ENCODE data around the gene C10orf53. TPM values are rescaled to one million over a fixed set of nuclear protein-coding genes. Genes with fewer than 3 reads are reported as not detected.

C10orf53 gene
- total and polyA plus RNA-seq, 2 donors (not counting 1 experiment from before 2014, with no cell fraction given) = not detected

GRCh38 chr10:49691588-49691987 lies 12.1 kb downstream of the C10orf53 start:
- no peak overlapping the region for H3K4me3 ChIP-seq (replicated peaks in 1 of 4; ENCODE audit: control extremely low read depth in 1 of 4, insufficient read depth in 1 of 4, low read depth in 3 of 4, low read length in 4 of 4)
- H3K36me3 ChIP-seq (ENCODE audit: control insufficient read depth, insufficient read depth, low read length) = no peaks in the 10 kb centered on the region
- no peak for TF ChIP-seq CTCF (conservative IDR thresholded peaks at IDR 0.05 in 1 of 2, IDR thresholded peaks at IDR 0.05 in 1 of 2; ENCODE audit: low read depth in 1 of 2, low read length in 2 of 2)
- TF ChIP-seq EZH2 (IDR thresholded peaks at IDR 0.05; ENCODE audit: low read length, missing control alignments) = no peak
- no peak for DNase-seq (ENCODE audit: low read depth in 2 of 2)
- H2AFZ ChIP-seq (ENCODE audit: low read length) = no peak overlapping the region
- no peak overlapping the region for H3K4me2 ChIP-seq (ENCODE audit: extremely low read depth, insufficient read depth, low read length)
- no peaks in the 10 kb centered on the region for H3K4me1 ChIP-seq (ENCODE audit: control insufficient read depth, extremely low read depth, insufficient read depth, low read length)
- H3K27ac ChIP-seq (ENCODE audit: insufficient read depth, low read length) = no peak overlapping the region
- H3K9ac ChIP-seq (ENCODE audit: insufficient read depth, low read length) = no peak overlapping the region
- peaks cover 34% of the 10 kb centered on the region for H3K27me3 ChIP-seq (ENCODE audit: control insufficient read depth, insufficient read depth, low read length)
- H4K20me1 ChIP-seq (ENCODE audit: control insufficient read depth, extremely low read depth, insufficient read depth, low read length) = no peaks in the 10 kb centered on the region
- H3K79me2 ChIP-seq (ENCODE audit: control insufficient read depth, insufficient read depth, low read length) = no peaks in the 10 kb centered on the region
- no peaks in the 10 kb centered on the region for H3K9me3 ChIP-seq (ENCODE audit: control insufficient read depth, insufficient read depth, low read depth, low read length)

DNA sequence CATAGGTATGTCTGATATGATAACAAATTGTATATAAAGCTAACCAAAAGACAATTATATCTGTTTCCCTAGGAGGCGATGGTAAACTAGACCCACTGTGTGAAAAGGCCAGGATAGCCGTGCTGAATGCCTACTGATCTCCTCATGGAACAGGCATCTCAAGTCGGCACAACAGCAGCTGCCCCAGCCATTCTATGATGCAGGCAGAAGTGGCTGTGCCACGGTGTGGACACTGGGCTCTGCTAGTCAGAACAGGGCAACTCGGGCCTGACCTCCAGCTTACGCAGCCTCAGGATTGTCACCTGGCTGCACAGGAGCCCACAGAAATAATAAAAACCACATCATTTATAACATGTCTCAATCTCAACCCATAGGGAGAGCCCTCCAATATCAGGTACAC lies 15.0 kb downstream of the C10orf53 start:
- Histone ChIP-seq H3K27me3 (ENCODE audit: control insufficient read depth, insufficient read depth, low read length) (peaks cover 20% of the 10 kb centered on the region), H3K9me3 (ENCODE audit: control insufficient read depth, insufficient read depth, low read depth, low read length) (no peaks in the 10 kb centered on the region), H2AFZ (ENCODE audit: low read length) (no peak overlapping the region), H4K20me1 (ENCODE audit: control insufficient read depth, extremely low read depth, insufficient read depth, low read length) (no peaks in the 10 kb centered on the region), H3K9ac (ENCODE audit: insufficient read depth, low read length) (no peak overlapping the region), H3K36me3 (ENCODE audit: control insufficient read depth, insufficient read depth, low read length) (no peaks in the 10 kb centered on the region), H3K79me2 (ENCODE audit: control insufficient read depth, insufficient read depth, low read length) (no peaks in the 10 kb centered on the region), H3K4me3 (replicated peaks in 1 of 4; ENCODE audit: control extremely low read depth in 1 of 4, insufficient read depth in 1 of 4, low read depth in 3 of 4, low read length in 4 of 4) (no peak overlapping the region), H3K4me1 (ENCODE audit: control insufficient read depth, extremely low read depth, insufficient read depth, low read length) (no peaks in the 10 kb centered on the region), H3K27ac (ENCODE audit: insufficient read depth, low read length) (no peak overlapping the region), H3K4me2 (ENCODE audit: extremely low read depth, insufficient read depth, low read length) (no peak overlapping the region)
- no peak for TF ChIP-seq EZH2 (IDR thresholded peaks at IDR 0.05; ENCODE audit: low read length, missing control alignments)
- TF ChIP-seq CTCF (conservative IDR thresholded peaks at IDR 0.05 in 1 of 2, IDR thresholded peaks at IDR 0.05 in 1 of 2; ENCODE audit: low read depth in 1 of 2, low read length in 2 of 2) = no peak
- DNase-seq (ENCODE audit: low read depth in 2 of 2) = no peak

DNA sequence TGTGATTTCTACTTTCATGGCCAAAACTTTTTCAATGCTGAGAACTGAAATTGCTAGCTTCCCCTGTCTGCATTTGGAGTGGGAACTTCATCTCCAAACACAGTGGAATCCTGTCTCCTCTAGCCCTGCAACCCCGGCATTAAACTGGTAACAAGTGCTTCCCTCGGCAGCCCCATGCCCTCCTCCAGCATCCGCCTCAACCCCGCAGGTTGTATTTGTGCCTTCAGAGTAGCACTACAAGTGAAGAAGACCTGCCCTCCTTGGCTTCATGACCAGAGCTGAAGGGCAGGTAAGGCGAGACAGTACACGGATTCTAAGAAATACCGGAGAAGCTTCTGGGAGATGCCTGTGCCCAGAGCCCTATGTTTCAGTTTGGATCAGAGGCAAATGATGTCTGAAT lies 16.9 kb downstream of the C10orf53 start:
- Histone ChIP-seq H3K4me3 (replicated peaks in 1 of 4; ENCODE audit: control extremely low read depth in 1 of 4, insufficient read depth in 1 of 4, low read depth in 3 of 4, low read length in 4 of 4) (no peak overlapping the region), H4K20me1 (ENCODE audit: control insufficient read depth, extremely low read depth, insufficient read depth, low read length) (no peaks in the 10 kb centered on the region), H3K9me3 (ENCODE audit: control insufficient read depth, insufficient read depth, low read depth, low read length) (no peaks in the 10 kb centered on the region), H3K4me1 (ENCODE audit: control insufficient read depth, extremely low read depth, insufficient read depth, low read length) (no peaks in the 10 kb centered on the region), H3K4me2 (ENCODE audit: extremely low read depth, insufficient read depth, low read length) (no peak overlapping the region), H3K36me3 (ENCODE audit: control insufficient read depth, insufficient read depth, low read length) (no peaks in the 10 kb centered on the region), H3K79me2 (ENCODE audit: control insufficient read depth, insufficient read depth, low read length) (no peaks in the 10 kb centered on the region), H2AFZ (ENCODE audit: low read length) (no peak overlapping the region), H3K27me3 (ENCODE audit: control insufficient read depth, insufficient read depth, low read length) (peaks cover 6% of the 10 kb centered on the region), H3K27ac (ENCODE audit: insufficient read depth, low read length) (no peak overlapping the region), H3K9ac (ENCODE audit: insufficient read depth, low read length) (no peak overlapping the region)
- TF ChIP-seq EZH2 (IDR thresholded peaks at IDR 0.05; ENCODE audit: low read length, missing control alignments) (no peak), CTCF (conservative IDR thresholded peaks at IDR 0.05 in 1 of 2, IDR thresholded peaks at IDR 0.05 in 1 of 2; ENCODE audit: low read depth in 1 of 2, low read length in 2 of 2) (no peak)
- DNase-seq (ENCODE audit: low read depth in 2 of 2) = no peak
